CD4-positive, alpha-beta T cell treated with Interferon alpha-2 for 1 hour (primary cell): ENCODE results near the gene COL19A1.

Experiments used
- DNase-seq, 2 donors: peaks; one replicate each; pipeline ENCODE4 v3.0.0-alpha.2; 2020 to 2022

Gene COL19A1

GRCh38 chr6:70131528-70131927 lies 265.2 kb downstream of the COL19A1 start:
- DNase-seq, result no peak

DNA sequence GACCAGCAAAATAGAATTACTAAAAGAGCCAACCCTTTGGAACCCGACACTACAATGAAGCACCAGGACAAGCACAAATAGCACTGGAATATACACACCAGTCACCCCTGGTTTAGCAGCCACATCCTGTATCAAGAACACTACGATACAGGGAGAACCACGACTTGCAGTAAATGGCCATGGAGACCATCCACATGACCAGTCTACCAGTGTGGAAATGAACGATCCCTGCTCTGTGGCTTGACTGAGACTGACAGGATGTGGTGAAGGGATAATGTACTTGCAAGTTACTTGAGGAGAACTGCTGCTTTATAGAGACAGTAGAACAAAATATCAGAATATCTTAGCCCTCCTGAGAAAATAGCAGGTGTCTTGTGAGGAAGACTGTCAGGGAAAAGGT lies 266.9 kb downstream of the COL19A1 start:
- DNase-seq, result no peak

DNA sequence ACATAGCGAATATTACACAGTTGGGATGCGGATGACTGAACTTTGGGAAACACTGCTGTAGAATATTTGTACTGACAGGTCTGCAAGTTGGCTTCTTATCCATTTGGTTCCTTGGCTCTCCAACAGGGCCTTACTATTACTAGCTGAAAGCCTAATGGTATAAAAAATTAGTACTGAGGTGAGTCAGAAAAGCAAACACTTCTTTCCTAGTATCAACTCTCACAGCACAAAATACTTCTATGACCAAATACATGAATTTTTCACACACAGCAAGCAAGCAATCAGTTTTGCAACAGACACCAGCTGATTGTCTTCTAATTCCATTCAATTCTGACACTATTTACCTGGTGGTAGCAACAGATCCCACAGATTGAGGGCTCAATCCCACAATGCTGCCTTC lies 268.2 kb downstream of the COL19A1 start:
- no peak for DNase-seq

DNA sequence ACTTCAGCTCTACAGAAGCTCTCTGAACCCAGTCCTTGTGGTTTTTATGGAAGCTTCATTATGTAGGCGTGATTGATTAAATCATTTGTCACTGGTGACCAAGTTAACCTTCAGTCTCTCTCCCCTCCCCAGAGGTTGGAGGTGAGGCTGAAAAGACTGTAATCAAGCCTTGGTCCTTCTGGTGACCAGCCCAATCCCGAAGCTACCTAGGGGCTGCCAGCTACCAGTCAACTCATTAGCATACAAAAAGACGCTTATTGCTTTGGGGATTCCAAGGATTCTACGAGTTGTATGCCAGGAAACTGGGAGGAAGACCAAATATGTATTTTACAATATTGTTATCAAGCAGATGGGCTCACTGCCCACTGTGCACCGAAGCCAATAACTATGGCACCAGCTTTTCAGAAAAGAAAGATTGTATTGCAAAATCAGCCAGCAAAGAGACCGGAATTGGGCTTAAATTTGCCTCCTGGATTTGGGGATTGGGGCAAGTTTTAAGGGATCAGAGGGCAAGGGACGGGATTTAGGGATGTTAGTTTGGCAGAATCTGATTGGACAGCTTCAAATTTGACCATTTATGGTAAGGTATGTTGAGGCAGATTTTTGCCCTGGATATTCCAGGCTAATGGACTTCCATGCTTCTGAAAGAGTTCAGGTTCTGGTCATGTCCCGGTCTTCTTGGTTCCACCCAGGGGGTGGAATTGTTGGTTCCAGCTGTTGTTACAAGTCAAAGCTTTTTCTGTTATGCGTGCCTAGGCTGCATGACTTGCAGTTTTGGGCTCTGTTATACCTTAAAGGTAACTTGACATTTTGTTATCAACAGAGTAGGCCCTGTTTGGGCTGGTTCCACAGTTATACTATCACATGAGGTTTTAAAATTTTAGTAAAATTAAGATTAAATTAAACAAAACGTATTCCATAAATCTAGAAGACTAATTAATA lies 269.1 kb downstream of the COL19A1 start:
- DNase-seq, result no peak

DNA sequence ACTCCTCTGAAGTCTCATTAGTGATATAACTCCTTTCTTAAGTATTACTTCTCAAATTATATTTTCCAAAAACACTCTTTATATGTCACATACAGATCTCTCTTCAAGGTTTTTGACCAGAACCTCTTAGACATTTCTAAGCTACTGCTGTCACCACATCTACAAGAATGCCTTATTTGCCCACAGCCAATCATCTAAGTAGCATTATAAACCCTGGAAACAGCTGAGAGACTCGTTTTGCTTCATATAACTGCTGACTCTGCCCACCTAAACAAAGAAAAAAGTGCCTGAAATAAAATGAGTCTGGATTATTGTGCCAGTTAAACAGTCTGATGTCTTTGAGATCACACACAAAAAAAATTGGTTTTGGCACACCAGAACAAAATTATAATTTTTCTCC lies 270.6 kb downstream of the COL19A1 start:
- no peak for DNase-seq

- no peak for DNase-seq
Observed at GRCh38 chr6:70140496-70140895, 274.1 kb downstream of the COL19A1 start.

DNA sequence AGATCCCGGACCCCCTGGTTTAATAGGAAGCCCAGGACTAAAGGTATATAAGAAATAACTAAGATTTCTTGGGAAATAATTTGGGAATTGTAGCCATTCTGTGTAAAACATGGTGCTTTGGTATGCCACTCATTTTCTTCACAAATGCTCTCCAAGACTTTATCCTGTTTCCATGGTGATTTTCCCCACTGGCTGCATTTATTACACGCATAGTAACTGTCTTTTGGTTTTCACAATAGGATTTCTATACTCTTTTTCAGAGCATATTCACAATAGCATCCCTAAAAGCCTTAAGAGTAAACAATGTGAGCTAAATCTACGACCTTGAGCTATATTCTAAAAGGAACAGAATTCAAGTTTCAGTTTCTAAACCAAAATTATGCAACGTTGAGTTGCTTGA lies 275.7 kb downstream of the COL19A1 start:
- no peak for DNase-seq

- DNase-seq, result no peak
Observed at GRCh38 chr6:70145178-70145577, 278.8 kb downstream of the COL19A1 start.

- DNase-seq, result no peak
Observed at GRCh38 chr6:70149209-70149788, 282.9 kb downstream of the COL19A1 start.

GRCh38 chr6:70150521-70150920 lies 284.2 kb downstream of the COL19A1 start:
- no peak for DNase-seq

- no peak for DNase-seq
Observed at GRCh38 chr6:70151616-70152015, 285.3 kb downstream of the COL19A1 start.

- DNase-seq, result no peak
Observed at GRCh38 chr6:70152786-70153185, 286.4 kb downstream of the COL19A1 start.

DNA sequence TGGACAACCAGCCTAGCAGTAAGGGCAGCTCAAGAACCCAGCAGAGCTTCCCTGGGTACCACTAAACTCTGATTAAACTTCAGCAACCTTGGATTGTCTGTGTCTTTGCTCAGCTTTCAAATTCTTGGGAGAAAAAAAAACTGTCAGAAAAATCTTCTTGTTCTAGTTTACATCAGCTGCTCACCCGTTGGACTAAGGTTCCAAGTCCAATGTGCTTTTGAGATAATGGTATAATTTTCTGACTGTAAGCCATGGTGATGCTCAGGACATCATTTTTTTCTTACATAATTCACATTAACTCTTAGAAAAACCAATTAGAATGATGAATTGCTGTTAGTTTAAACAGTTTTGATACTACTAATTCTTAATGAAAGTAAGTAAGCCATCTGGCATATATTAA lies 290.7 kb downstream of the COL19A1 start:
- no peak for DNase-seq

- no peak for DNase-seq
Observed at GRCh38 chr6:70160276-70160675, 293.9 kb downstream of the COL19A1 start.

DNA sequence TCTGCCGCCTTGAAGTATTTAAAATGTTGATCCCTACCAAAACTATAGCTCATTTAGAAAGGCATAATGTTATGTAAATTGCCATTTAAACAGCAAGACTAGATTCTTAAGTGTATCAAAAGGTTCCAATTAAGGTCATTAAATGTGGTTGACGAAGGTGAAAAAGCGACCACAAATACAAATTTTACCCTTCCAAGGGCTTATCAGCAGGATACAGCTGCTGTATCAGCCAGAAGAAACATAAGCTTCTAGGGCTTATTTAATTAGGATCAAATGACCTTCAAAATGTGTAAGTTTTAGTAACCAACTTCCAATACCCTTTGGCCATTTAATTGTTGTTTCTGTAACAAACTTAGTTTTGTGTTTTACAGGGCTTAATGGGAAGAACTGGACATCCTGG lies 296.6 kb downstream of the COL19A1 start:
- DNase-seq, result no peak

DNA sequence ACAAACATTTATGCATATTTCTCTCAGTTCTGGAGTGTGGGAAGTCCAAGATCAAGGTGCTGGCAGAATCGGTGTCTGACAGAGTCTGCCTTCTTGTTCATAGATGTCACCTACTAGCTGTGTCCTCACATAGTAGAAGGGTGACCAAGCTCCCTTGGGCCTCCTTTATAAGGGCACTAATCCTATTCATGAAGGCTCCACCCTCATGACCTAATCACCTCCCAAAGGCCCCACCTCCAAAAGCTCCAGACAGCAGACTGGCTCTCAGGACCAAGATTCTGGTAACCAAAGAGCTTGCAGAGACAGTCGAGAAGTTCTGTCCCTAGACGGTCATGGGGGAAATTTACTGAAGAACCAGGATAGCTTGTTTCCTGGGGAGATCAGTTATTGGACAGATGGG lies 297.4 kb downstream of the COL19A1 start:
- no peak for DNase-seq

DNA sequence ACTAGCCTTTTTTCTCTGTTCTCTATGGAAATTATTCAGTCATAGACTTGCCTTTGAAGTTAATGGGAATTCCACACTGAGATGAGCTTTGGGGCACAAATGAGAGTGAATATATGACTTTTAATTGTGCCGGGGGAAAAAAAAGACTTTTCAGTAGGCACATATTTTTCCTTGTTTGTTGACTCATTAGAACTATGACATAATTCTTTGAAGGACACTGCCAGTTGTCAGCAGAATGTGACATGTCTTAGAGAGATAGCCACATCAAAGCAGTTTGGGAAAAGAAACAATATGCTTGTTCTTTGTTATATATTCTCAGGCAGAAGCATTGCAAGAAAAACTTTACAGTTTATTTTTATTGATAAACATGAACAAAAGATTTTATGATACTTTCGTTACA lies 298.2 kb downstream of the COL19A1 start:
- DNase-seq, result no peak

GRCh38 chr6:70166088-70166958 lies 300.0 kb downstream of the COL19A1 start:
- peak in 1 of 2 donors; percentile 13 for DNase-seq

- DNase-seq, result no peak
Observed at GRCh38 chr6:70168681-70169377, 302.5 kb downstream of the COL19A1 start.

DNA sequence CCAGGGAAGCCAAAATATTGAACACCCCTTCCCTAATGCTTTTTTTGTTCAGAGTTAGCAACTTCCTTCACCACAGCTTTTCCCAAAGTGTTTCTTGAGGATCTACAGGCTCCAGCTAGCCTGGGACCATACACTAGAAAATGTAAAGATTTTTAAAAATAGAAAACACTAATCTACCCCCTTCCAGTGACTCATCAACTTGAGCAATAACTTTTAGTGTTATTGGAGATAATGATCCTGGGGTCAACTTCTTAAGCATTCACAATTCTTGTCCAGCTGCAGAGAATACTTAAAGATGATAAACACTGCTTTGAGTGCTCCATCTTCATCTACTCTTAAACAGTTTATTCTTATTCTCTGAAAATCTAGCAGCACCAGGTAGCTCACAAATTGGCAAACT lies 304.9 kb downstream of the COL19A1 start:
- no peak for DNase-seq

- no peak for DNase-seq
Observed at GRCh38 chr6:70172252-70172651, 305.9 kb downstream of the COL19A1 start.

GRCh38 chr6:70175770-70176169 lies 309.4 kb downstream of the COL19A1 start:
- DNase-seq, result no peak
